ENCODE data around the gene SH3GLB2. TPM values are rescaled to one million over a fixed set of nuclear protein-coding genes. Genes with fewer than 3 reads are reported as not detected.
"Not testable (repeated sequence)": the region's sequence is repeated elsewhere in the genome, so short reads cannot be mapped to it uniquely, and the experiment has no call there.

The SH3GLB2 gene
- total and polyA plus RNA-seq, 7 experiments from 2014 or later = 22.5 to 106 (median 82.5) TPM

DNA sequence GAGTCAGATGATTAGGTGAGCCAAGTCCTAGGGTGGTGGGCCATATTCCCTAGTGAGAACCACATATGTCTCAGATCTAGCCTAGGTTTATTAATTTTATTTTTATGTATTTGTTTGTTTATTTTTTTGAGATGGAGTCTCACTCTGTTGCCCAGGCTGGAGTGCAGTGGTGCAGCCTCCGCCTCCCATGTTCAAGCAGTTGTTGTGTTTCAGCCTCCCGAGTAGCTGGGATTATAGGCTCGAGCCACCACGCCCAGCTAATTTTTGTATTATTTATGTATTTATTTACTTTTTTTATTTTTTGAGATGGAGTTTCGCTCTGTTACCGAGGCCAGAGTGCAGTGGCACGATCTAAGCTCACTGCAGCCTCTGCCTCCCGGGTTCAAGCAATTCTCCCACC is 44.6 kb downstream of the SH3GLB2 start:
- H3K4me1 Mint-ChIP-seq = peaks cover 0 to 1% (median 0%) of the 10 kb centered on the region in 7 donors
- peaks cover 23 to 80% (median 47%) of the 10 kb centered on the region in 5 donors for H3K36me3 Mint-ChIP-seq
- Histone ChIP-seq H3K36me3 (ENCODE audit: control insufficient read depth in 2 of 3, insufficient read depth in 3 of 3, low read length in 3 of 3) (peaks cover 28 to 95% (median 40%) of the 10 kb centered on the region in 3 experiments), H3K27me3 (ENCODE audit: control insufficient read depth in 2 of 2, insufficient read depth in 2 of 2, low read length in 2 of 2) (no peaks in the 10 kb centered on the region), H3K27ac (ENCODE audit: low read depth, low read length) (no peak overlapping the region), H3K4me3 (ENCODE audit: low read length) (no peak overlapping the region), H3K4me1 (ENCODE audit: control insufficient read depth in 2 of 2, insufficient read depth in 2 of 2, low read length in 2 of 2) (no peaks in the 10 kb centered on the region), H3K9me3 (ENCODE audit: control insufficient read depth in 2 of 3, low read length in 3 of 3) (no peaks in the 10 kb centered on the region)
- CTCF ChIA-PET = no interaction called here
- intact Hi-C loops (cut with micrococcal nuclease) = no loop called here
- no peaks in the 10 kb centered on the region for H3K9me3 Mint-ChIP-seq
- ATAC-seq (no peak), DNase-seq (no peak)
- H3K4me3 Mint-ChIP-seq = no peak overlapping the region
- no peak overlapping the region for H3K27ac Mint-ChIP-seq
- no peaks in the 10 kb centered on the region for H3K27me3 Mint-ChIP-seq
- POLR2A ChIA-PET = no interaction called here

- Histone ChIP-seq H3K9me3 (ENCODE audit: control insufficient read depth in 2 of 3, low read length in 3 of 3) (no peaks in the 10 kb centered on the region), H3K27ac (ENCODE audit: low read depth, low read length) (no peak overlapping the region), H3K36me3 (ENCODE audit: control insufficient read depth in 2 of 3, insufficient read depth in 3 of 3, low read length in 3 of 3) (peaks cover 20 to 88% (median 25%) of the 10 kb centered on the region in 3 experiments), H3K4me3 (ENCODE audit: low read length) (no peak overlapping the region), H3K4me1 (ENCODE audit: control insufficient read depth in 2 of 2, insufficient read depth in 2 of 2, low read length in 2 of 2) (no peaks in the 10 kb centered on the region), H3K27me3 (ENCODE audit: control insufficient read depth in 2 of 2, insufficient read depth in 2 of 2, low read length in 2 of 2) (no peaks in the 10 kb centered on the region)
- Mint-ChIP-seq H3K4me3 (no peak overlapping the region), H3K9me3 (no peaks in the 10 kb centered on the region), H3K27ac (no peak overlapping the region), H3K36me3 (peaks cover 9 to 62% (median 35%) of the 10 kb centered on the region in 5 donors), H3K4me1 (no peaks in the 10 kb centered on the region), H3K27me3 (no peaks in the 10 kb centered on the region)
- intact Hi-C loops (cut with micrococcal nuclease) = no loop called here
- DNase-seq = no peak
- ATAC-seq = no peak
- POLR2A ChIA-PET = no interaction called here
- CTCF ChIA-PET = no interaction called here
These were observed 49.0 kb downstream of the SH3GLB2 start for GRCh38 chr9:128979111-128979510.

DNA sequence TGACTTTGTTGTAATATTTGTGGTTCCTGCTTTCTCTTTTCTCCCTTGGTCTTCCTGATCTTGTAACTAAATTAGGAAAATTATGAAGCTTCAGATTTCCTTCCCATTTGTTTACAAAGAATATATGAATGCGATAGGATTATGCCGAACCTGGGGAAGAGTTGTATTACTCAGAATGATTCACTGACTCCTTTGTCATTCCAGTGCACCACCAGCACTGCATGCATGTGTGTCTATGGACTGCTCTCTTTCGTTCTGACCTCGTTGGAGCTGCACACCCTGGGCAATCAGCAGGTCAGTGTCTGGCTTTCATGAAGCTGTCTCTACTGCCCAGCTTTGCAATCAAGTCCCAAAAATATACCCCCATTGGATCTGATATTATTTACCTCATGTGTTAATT is 55.2 kb downstream of the SH3GLB2 start:
- peak overlapping the region in 1 of 9 donors; percentile 20 for H3K27ac Mint-ChIP-seq

GRCh38 chr9:128969491-128969890 is 58.6 kb downstream of the SH3GLB2 start:
- CTCF ChIA-PET = interaction anchor here (0.5 to 0.7 kb wide), 2 partner anchors 180 to 467 kb away, joined by 3 read pairs; no protein-coding TSS in a partner anchor
- Mint-ChIP-seq H3K4me1 (peaks cover 0 to 10% (median 0%) of the 10 kb centered on the region in 7 donors), H3K9me3 (peaks cover 0 to 4% (median 0%) of the 10 kb centered on the region in 11 donors), H3K27me3 (no peaks in the 10 kb centered on the region), H3K4me3 (no peak overlapping the region), H3K27ac (no peak overlapping the region), H3K36me3 (peaks cover 16 to 55% (median 25%) of the 10 kb centered on the region in 5 donors)
- Histone ChIP-seq H3K4me3 (ENCODE audit: low read length) (no peak overlapping the region), H3K4me1 (ENCODE audit: control insufficient read depth in 2 of 2, insufficient read depth in 2 of 2, low read length in 2 of 2) (no peaks in the 10 kb centered on the region), H3K27ac (ENCODE audit: low read depth, low read length) (peak overlapping the region; percentile 17), H3K27me3 (ENCODE audit: control insufficient read depth in 2 of 2, insufficient read depth in 2 of 2, low read length in 2 of 2) (no peaks in the 10 kb centered on the region), H3K9me3 (ENCODE audit: control insufficient read depth in 2 of 3, low read length in 3 of 3) (no peaks in the 10 kb centered on the region), H3K36me3 (ENCODE audit: control insufficient read depth in 2 of 3, insufficient read depth in 3 of 3, low read length in 3 of 3) (peaks cover 15 to 73% (median 31%) of the 10 kb centered on the region in 3 experiments)
- intact Hi-C loops (cut with micrococcal nuclease) = no loop called here
- ATAC-seq (no peak), DNase-seq (no peak)
- POLR2A ChIA-PET = no interaction called here

More for the DNA sequence above, 55.2 kb downstream of the SH3GLB2 start:
- H3K4me3 ChIP-seq (ENCODE audit: low read length) = no peak overlapping the region
- H3K27ac ChIP-seq (ENCODE audit: low read depth, low read length) = no peak overlapping the region
- H3K4me1 ChIP-seq (ENCODE audit: control insufficient read depth in 2 of 2, insufficient read depth in 2 of 2, low read length in 2 of 2) = no peaks in the 10 kb centered on the region
- peaks cover 0 to 10% (median 0%) of the 10 kb centered on the region in 7 donors for H3K4me1 Mint-ChIP-seq
- no peaks in the 10 kb centered on the region for H3K27me3 Mint-ChIP-seq
- no peaks in the 10 kb centered on the region for H3K9me3 Mint-ChIP-seq
- intact Hi-C loops (cut with micrococcal nuclease) = no loop called here
- no peaks in the 10 kb centered on the region for H3K27me3 ChIP-seq (ENCODE audit: control insufficient read depth in 2 of 2, insufficient read depth in 2 of 2, low read length in 2 of 2)
- peaks cover 21 to 90% (median 31%) of the 10 kb centered on the region in 3 experiments for H3K36me3 ChIP-seq (ENCODE audit: control insufficient read depth in 2 of 3, insufficient read depth in 3 of 3, low read length in 3 of 3)
- ChIA-PET CTCF (interaction anchor here (0.5 kb wide), 1 partner anchor 8 kb away, joined by 4 read pairs; no protein-coding TSS in a partner anchor), POLR2A (no interaction called here)
- ATAC-seq (no peak), DNase-seq (no peak)
- H3K9me3 ChIP-seq (ENCODE audit: control insufficient read depth in 2 of 3, low read length in 3 of 3) = no peaks in the 10 kb centered on the region
- peaks cover 21 to 59% (median 26%) of the 10 kb centered on the region in 5 donors for H3K36me3 Mint-ChIP-seq
- no peak overlapping the region for H3K4me3 Mint-ChIP-seq

DNA sequence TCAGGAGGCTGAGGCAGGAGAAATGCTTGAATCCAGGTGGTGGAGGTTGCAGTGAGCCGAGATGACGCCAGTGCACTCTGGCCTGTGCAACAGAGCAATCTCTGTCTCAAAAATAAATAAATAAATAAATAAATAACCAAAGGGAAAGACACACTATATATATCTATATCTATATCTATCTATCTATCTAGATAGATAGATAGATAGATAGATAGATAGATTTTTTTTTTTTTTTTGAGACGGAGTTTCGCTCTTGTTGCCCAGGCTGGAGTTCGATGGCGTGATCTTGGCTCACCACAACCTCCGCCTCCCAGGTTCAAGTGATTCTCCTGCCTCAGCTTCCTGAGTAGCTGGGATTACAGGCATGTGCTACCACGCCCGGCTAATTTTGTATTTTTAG is 66.7 kb downstream of the SH3GLB2 start:
- H3K27ac Mint-ChIP-seq; H3K9me3 Mint-ChIP-seq; CTCF ChIA-PET; H3K9me3 ChIP-seq (ENCODE audit: control insufficient read depth in 2 of 3, low read length in 3 of 3); H3K27me3 Mint-ChIP-seq; intact Hi-C loops (cut with micrococcal nuclease); H3K4me3 ChIP-seq (ENCODE audit: low read length); POLR2A ChIA-PET; H3K27me3 ChIP-seq (ENCODE audit: control insufficient read depth in 2 of 2, insufficient read depth in 2 of 2, low read length in 2 of 2); H3K27ac ChIP-seq (ENCODE audit: low read depth, low read length); H3K4me3 Mint-ChIP-seq; H3K4me1 ChIP-seq (ENCODE audit: control insufficient read depth in 2 of 2, insufficient read depth in 2 of 2, low read length in 2 of 2); H3K4me1 Mint-ChIP-seq; ATAC-seq; DNase-seq: not testable (repeated sequence)
- peaks cover 0 to 27% (median 15%) of the 10 kb centered on the region in 5 donors for H3K36me3 Mint-ChIP-seq
- H3K36me3 ChIP-seq (ENCODE audit: control insufficient read depth in 2 of 3, insufficient read depth in 3 of 3, low read length in 3 of 3) = peaks cover 7 to 59% (median 18%) of the 10 kb centered on the region in 3 experiments

Other genes starting within 250 kb of the SH3GLB2 start
- gene TBC1D13, start 241.1 kb downstream of the SH3GLB2 start, total RNA-seq = 10 to 100 TPM; 21.0 to 35.2 (median 24.9) TPM
- 10 to 100 TPM; 18.6 to 43.5 TPM for gene TBC1D13, start 241.1 kb downstream of the SH3GLB2 start, polyA plus RNA-seq
- gene ENDOG, start 209.8 kb downstream of the SH3GLB2 start, total RNA-seq = 10 to 100 TPM in 4 of 5 experiments, 1 to 10 TPM in 1; 9.4 to 18.3 (median 14.7) TPM
- 10 to 100 TPM; 17.0 to 36.7 TPM for gene ENDOG, start 209.8 kb downstream of the SH3GLB2 start, polyA plus RNA-seq
- gene SPOUT1, start 198.5 kb downstream of the SH3GLB2 start, total RNA-seq = 10 to 100 TPM; 38.9 to 83.6 (median 65.2) TPM
- gene SPOUT1, start 198.5 kb downstream of the SH3GLB2 start, polyA plus RNA-seq = 10 to 100 TPM; 32.1 to 42.0 TPM
- gene KYAT1, start 146.4 kb downstream of the SH3GLB2 start, total RNA-seq = 10 to 100 TPM in 4 of 5 experiments, 1 to 10 TPM in 1; 7.2 to 18.2 (median 14.8) TPM
- 10 to 100 TPM in 1 of 2 donors, 1 to 10 TPM in 1; 9.8 to 14.2 TPM for gene KYAT1, start 146.4 kb downstream of the SH3GLB2 start, polyA plus RNA-seq
- gene LRRC8A, start 146.2 kb downstream of the SH3GLB2 start, total RNA-seq = 10 to 100 TPM; 31.3 to 48.8 (median 34.5) TPM
- gene LRRC8A, start 146.2 kb downstream of the SH3GLB2 start, polyA plus RNA-seq = 10 to 100 TPM; 24.2 to 54.0 TPM
- 1 to 10 TPM; 1.1 to 3.2 (median 3.1) TPM for gene PHYHD1, start 107.3 kb downstream of the SH3GLB2 start, total RNA-seq
- gene PHYHD1, start 107.3 kb downstream of the SH3GLB2 start, polyA plus RNA-seq = 1 to 10 TPM; 3.0 to 5.1 TPM
- gene DOLK, start 80.7 kb downstream of the SH3GLB2 start, total RNA-seq = 10 to 100 TPM in 2 of 5 experiments, 1 to 10 TPM in 3; 6.0 to 12.8 (median 9.5) TPM
- gene DOLK, start 80.7 kb downstream of the SH3GLB2 start, polyA plus RNA-seq = 10 to 100 TPM in 1 of 2 donors, 1 to 10 TPM in 1; 7.6 to 10.5 TPM
- gene NUP188, start 80.6 kb downstream of the SH3GLB2 start, total RNA-seq = 10 to 100 TPM; 55.7 to 98.7 (median 63.7) TPM
- 10 to 100 TPM; 24.8 to 39.5 TPM for gene NUP188, start 80.6 kb downstream of the SH3GLB2 start, polyA plus RNA-seq
- gene MIGA2, start 8.3 kb upstream of the SH3GLB2 start, total RNA-seq = 10 to 100 TPM; 50.0 to 73.4 (median 60.7) TPM
- 10 to 100 TPM in 1 of 2 donors, 1 to 10 TPM in 1; 7.1 to 15.2 TPM for gene MIGA2, start 8.3 kb upstream of the SH3GLB2 start, polyA plus RNA-seq
- gene DOLPP1, start 52.8 kb upstream of the SH3GLB2 start, total RNA-seq = 10 to 100 TPM in 3 of 5 experiments, 1 to 10 TPM in 2; 5.7 to 17.1 (median 11.9) TPM
- gene DOLPP1, start 52.8 kb upstream of the SH3GLB2 start, polyA plus RNA-seq = 10 to 100 TPM; 10.5 to 12.3 TPM
- gene CRAT, start 82.5 kb upstream of the SH3GLB2 start, total RNA-seq = 10 to 100 TPM in 4 of 5 experiments, 1 to 10 TPM in 1; 7.2 to 15.6 (median 11.4) TPM
- gene CRAT, start 82.5 kb upstream of the SH3GLB2 start, polyA plus RNA-seq = 10 to 100 TPM; 10.7 to 20.1 TPM
- gene PTPA, start 83.1 kb upstream of the SH3GLB2 start, total RNA-seq = 100 to 1,000 TPM in 1 of 5 experiments, 10 to 100 TPM in 4; 45.0 to 110 (median 52.3) TPM
- gene PTPA, start 83.1 kb upstream of the SH3GLB2 start, polyA plus RNA-seq = 10 to 100 TPM; 12.6 to 13.8 TPM
- 1 to 10 TPM; 3.4 to 6.8 (median 3.8) TPM for gene IER5L, start 149.9 kb upstream of the SH3GLB2 start, total RNA-seq
- under 1 TPM in 1 of 2 donors, not detected in 1; 0.08 TPM for gene IER5L, start 149.9 kb upstream of the SH3GLB2 start, polyA plus RNA-seq

Measured in naive thymus-derived CD4-positive, alpha-beta T cell (primary cell).